Esophagus squamous epithelium (tissue), 4 donors: ENCODE data around the gene GLMN.

Experiments used
- CTCF ChIP-seq, 6 experiments: fragments of 450-650 bp in 4 of 6; fragments of 200-600 bp in 2 of 6; sonication (generic) in 2 of 6; IDR thresholded peaks; one replicate each; pipeline ENCODE4 v1.5.1; 2016 to 2019; ENCODE audit warnings: antibody characterized with exemption in 6 of 6, mild to moderate bottlenecking in 4 of 6, moderate library complexity in 4 of 6
- POLR2A ChIP-seq, 4 donors: fragments of 450-650 bp; IDR thresholded peaks; one replicate each; pipeline ENCODE4 v1.6.1; 2017; ENCODE audit warnings: antibody characterized with exemption in 4 of 4, mild to moderate bottlenecking in 4 of 4, moderate library complexity in 3 of 4

DNA sequence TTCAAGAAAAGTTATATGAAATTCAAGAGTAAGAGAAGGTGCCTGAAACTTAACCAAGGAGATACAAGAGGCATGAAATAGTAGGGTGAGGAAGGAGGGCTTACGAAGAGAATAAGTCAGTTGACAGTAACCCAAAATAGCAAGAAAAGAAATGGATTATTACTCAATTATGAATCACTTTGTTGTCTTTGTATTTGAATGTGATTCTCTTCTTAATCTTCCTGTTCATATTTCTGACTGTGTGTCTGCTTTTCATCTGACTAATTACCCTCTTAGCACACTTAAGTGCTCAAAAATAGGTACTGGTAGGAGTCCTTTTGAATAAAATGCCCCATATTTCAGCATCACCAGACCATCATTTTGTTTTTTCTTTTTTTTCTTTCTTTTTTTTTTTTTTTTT, 39.4 kb downstream of the GLMN start:
- TF ChIP-seq CTCF (IDR thresholded peaks at IDR 0.05): no peak
- no peak for TF ChIP-seq POLR2A (IDR thresholded peaks at IDR 0.05)
